HG02571 (cell line): ENCODE measurements around the gene NFKBIL1.
"Not testable (repeated sequence)": the region's sequence is repeated elsewhere in the genome, so short reads cannot be mapped to it uniquely, and the experiment has no call there.

ENCODE experiments used
- ATAC-seq: cut with Tn5 transposase; IDR thresholded peaks from one replicate; pipeline ENCODE4 v1.9.1; 2021; ENCODE audit warnings: mild to moderate bottlenecking, moderate library complexity; ENCODE audit not compliant: unreplicated experiment

NFKBIL1 gene

DNA sequence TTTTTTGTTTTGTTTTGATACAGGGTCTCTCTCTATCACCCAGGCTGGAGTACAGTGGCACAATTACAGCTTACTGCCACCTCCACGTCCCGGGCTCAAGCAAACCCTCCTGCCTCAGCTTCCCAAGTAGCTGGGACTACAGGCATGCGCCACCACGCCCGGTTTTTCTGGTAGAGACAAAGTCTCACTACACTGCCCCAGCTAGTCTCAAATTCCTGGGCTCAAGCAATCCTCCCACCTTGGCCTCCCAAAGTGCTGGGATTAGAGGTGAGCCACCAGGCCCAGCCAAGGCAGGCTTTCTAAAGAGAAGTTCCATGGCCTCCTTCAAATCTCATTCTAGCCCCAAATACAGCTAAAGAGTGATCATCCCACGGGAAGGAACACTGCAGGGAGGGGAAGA lies 13.4 kb upstream of the NFKBIL1 start:
- no peak for ATAC-seq

- no peak for ATAC-seq
Measured at GRCh38 chr6:31534521-31535040, 12.8 kb upstream of the NFKBIL1 start.

GRCh38 chr6:31535538-31536324 lies 11.7 kb upstream of the NFKBIL1 start:
- ATAC-seq, result no peak

- ATAC-seq, result no peak
Measured at GRCh38 chr6:31538805-31539400, 8.5 kb upstream of the NFKBIL1 start.

- ATAC-seq, result no peak
Measured at GRCh38 chr6:31540640-31541039, 6.8 kb upstream of the NFKBIL1 start.

DNA sequence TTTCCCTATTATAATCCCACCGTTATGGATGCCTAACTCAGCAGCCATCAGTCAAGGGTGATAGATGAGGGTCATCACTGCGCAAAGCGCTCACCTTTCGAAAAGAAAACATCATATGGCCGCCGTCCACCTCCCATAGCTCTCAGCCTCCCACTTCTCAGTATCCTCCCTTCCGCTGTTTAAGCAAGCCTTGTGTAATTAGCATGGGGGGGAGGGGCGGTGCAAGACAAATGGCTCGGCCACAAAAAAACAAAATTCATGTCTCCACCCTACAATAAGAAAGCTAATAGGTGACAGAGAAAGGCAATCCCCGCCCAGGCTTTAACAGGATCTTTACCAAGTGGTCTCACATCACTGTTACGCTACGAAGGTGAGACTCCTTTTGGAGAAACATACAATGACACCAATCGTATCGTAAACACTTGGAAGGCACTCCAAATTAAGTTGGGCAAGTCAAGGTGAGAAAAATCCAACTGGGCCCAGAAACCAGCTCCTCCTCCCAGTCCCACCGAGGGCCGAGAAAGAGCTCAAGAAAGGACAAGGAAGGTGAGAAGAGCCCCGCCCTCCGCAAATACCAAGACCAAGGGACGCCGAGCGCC lies 6.2 kb upstream of the NFKBIL1 start:
- ATAC-seq, result no peak

DNA sequence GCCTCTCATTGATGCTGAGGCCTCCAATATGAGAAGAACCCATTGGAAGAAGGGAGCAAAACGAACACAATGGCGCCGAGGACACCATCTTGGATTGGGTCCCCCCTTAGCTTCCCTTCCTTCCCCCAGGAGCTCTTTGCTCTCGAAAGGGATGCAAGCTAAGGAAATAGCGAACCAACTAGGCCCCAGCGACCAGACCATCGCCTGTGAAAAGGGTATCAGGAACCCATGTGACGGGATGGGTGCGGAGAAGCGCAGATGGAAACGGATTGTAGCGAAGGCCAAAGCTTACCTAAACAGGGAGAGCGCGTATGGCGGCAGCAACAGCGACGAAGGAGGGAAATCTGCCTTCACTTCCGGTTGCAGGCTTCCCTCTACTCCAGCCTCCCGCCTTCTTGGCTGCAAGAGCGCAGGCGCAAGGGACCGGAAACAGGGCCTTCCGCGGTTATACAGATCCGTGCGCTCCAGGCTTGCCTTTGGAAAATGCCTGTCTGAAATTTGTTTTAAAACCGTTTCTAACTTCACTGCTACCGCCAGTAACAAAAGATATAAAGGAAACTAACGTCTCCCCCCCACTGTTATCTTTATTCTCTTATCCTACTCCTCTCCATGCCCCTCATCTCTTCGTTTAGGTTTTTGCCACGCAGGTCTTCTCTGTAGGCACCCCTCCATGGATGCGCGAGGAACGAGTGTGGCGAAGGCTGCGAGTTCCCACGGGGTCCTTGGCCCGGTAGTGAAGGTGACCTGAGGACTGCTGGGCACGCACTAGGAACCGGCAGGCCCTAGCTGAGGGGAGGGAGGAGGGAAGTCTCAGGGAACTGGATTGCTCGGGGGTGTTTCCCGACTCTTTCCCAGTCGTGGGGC lies 5.5 kb upstream of the NFKBIL1 start, which contains the start of gene DDX39B:
DDX39B (minus strand) TSS at position 346 of the 864 bp plus-strand sequence. CDS start 1,471 bp downstream, outside the sequence.
- peak; percentile 53 for ATAC-seq

DNA sequence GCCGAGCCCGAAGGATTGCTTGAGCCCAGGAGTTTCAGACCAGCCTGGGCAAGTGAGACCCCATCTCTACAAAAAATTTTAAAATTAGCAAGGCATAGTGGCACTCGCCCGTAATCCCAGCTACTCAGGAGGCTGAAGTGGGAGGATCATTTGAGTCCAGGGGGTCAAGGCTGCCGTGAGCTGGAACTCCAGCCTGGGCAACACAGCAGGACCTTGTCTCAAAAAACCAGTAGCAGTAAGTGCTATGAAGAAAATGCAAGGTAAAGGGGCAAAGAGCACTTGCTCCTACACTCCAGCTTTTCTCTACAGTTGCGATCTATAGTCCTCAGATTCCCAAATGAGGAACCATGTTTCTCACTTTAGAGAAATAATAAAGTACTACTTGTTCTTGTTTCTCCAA lies 3.8 kb upstream of the NFKBIL1 start:
- no peak for ATAC-seq

DNA sequence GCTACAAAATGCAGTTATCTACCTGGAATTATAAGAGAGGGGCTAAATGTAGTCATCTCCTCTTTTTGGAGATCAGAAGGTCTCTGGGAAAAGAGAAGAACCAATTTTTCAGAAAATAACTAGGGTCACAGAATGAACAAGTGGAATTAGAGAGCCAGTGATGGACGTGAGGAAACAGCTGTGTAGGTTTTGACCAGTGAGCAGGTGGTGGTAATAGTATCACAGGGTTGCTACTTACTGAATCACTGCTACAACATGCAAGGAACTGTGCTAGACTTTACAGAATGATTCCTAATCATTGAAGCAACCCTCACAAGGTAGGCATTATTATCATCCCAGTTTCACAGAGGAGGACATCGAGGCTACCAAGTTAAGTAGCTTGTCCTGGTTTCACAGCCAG lies 2.7 kb upstream of the NFKBIL1 start:
- no peak for ATAC-seq

GRCh38 chr6:31545291-31545690 lies 2.1 kb upstream of the NFKBIL1 start:
- ATAC-seq, result no peak

GRCh38 chr6:31546339-31546957 lies 960 bp upstream of the NFKBIL1 start, which contains the start of gene ATP6V1G2:
TSS of gene ATP6V1G2 (minus strand) at chr6:31546608. CDS start at chr6:31546559, 49 bp downstream.
- no peak for ATAC-seq

GRCh38 chr6:31547727-31548543 lies 527 bp downstream of the NFKBIL1 start:
- ATAC-seq, result no peak

- ATAC-seq, result no peak
Measured at GRCh38 chr6:31548544-31548873, 1.1 kb downstream of the NFKBIL1 start.

DNA sequence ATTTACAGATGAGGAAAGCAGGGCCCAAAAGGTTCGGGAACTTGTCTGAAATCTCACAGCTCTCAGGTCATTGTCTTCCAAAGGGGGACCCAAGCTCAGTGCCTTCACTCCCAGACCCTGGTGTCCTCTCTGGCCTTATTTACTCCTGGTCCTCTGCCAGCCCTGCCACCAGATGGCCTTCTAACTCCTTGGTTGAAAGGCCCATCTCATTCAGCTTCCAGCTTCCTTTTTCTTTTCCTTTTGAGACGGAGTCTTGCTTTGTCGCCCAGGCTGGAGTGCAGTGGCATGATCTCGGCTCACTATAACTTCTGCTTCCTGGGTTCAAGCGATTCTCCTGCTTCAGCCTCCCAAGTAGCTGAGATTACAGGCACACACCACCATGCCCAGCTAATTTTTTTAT lies 4.0 kb downstream of the NFKBIL1 start:
- ATAC-seq, result not testable (repeated sequence)

GRCh38 chr6:31556307-31556706 lies 8.9 kb downstream of the NFKBIL1 start:
- ATAC-seq, result no peak

GRCh38 chr6:31557443-31558317 lies 10.3 kb downstream of the NFKBIL1 start:
- ATAC-seq, result no peak

DNA sequence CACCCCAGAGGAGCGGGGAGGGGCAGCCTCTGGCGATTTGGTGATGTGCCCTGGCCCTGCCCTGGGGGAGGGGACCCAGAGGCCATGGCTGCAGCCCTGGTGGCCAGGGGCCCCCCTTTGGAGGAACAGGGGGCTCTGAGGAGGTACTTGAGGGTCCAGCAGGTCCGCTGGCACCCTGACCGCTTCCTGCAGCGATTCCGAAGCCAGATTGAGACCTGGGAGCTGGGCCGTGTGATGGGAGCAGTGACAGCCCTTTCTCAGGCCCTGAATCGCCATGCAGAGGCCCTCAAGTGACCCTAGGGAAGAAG lies 10.9 kb downstream of the NFKBIL1 start:
- ATAC-seq, result no peak

DNA sequence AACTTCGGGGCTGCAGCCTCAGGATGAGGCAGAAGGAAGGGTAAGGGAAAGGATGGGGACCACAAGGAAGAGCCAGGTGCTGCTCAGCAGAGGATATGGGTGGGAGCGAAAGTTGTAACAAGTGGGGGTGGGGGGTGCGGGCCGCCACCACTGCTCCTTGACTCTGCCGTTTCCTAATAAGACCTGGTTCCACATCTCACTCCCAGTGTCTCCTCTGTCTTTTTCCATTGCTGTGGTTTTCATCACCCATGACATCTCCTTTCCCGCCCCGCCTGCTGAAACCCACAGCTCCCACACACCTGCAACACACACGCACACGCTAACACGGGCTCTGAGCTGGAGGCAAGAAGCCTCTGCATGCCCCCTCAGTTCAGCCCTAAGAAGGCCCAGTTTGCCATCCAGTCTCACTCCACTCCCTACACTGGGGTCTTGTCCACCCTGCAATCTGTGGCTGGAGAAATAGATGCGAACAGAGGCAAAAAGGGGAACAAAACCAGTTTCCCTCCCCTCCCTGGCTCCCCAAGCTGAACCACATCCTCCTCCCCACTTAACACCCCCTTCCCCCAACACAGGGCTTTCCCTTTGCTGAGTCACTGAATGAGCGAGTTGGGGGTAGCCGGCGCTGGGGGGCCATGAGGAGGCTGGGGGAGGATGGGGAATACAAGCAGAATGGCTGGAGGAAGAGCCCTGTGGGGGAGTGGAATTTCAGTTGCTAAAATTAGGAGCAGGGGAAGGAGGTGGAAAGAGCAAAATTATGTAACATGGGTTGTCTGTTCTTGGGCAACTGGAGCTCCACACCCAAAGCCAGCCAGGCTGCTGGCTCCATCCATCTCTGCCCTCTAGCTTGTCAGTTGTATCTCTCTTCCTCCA lies 11.5 kb downstream of the NFKBIL1 start:
- no peak for ATAC-seq
